Smooth muscle cell (in vitro differentiated cells): Measurements from ENCODE around the gene IFNL4. TPM values are rescaled to one million over a fixed set of nuclear protein-coding genes. Genes with fewer than 3 reads are reported as not detected.

Source experiments
- DNase-seq: peaks from one replicate; lab custom pipeline; 2025; ENCODE audit not compliant: unreplicated experiment; lab: John Stamatoyannopoulos, UW
- H2AFZ ChIP-seq: fragments of 200-600 bp; sonication (generic); 2 replicates; pipeline ENCODE4 v1.6.0; 2016; ENCODE audit warnings: antibody characterized with exemption, low read depth, mild to moderate bottlenecking
- H3F3A ChIP-seq: fragments of 200-600 bp; sonication (generic); 2 replicates; pipeline ENCODE4 v1.6.0; 2017; ENCODE audit warnings: antibody characterized with exemption, low read depth
- H3K27ac ChIP-seq: fragments of 200-600 bp; sonication (generic); 2 replicates; pipeline ENCODE4 v1.5.1; 2016; ENCODE audit warnings: low read depth, mild to moderate bottlenecking
- H3K27me3 ChIP-seq: fragments of 200-600 bp; sonication (generic); 2 replicates; pipeline ENCODE4 v1.6.1; 2016; ENCODE audit warnings: low read depth, mild to moderate bottlenecking
- H3K36me3 ChIP-seq: fragments of 200-600 bp; sonication (generic); 2 replicates; pipeline ENCODE4 v1.5.1; 2016; ENCODE audit warnings: low read depth
- H3K4me1 ChIP-seq: fragments of 200-600 bp; sonication (generic); 2 replicates; pipeline ENCODE4 v1.5.1; 2016; ENCODE audit warnings: low read depth
- H3K4me2 ChIP-seq: fragments of 200-600 bp; sonication (generic); 2 replicates; pipeline ENCODE4 v1.6.0; 2016; ENCODE audit warnings: mild to moderate bottlenecking
- H3K4me3 ChIP-seq: fragments of 200-600 bp; sonication (generic); 2 replicates; pipeline ENCODE4 v1.5.1; 2016; ENCODE audit warnings: mild to moderate bottlenecking
- H3K79me2 ChIP-seq: fragments of 200-600 bp; sonication (generic); 2 replicates; pipeline ENCODE4 v1.6.0; 2016; ENCODE audit warnings: low read depth, mild to moderate bottlenecking
- H3K9ac ChIP-seq: fragments of 200-600 bp; sonication (generic); 2 replicates; pipeline ENCODE4 v1.6.0; 2016; ENCODE audit warnings: low read depth
- H3K9me3 ChIP-seq: fragments of 200-600 bp; sonication (generic); replicated peaks from 2 replicates; pipeline ENCODE4 v1.5.1; 2016; ENCODE audit warnings: low read depth
- H4K20me1 ChIP-seq: fragments of 200-600 bp; sonication (generic); 2 replicates; pipeline ENCODE4 v1.6.0; 2016; ENCODE audit warnings: low read depth
- WGBS: methylation state at CpG from one replicate; pipeline ENCODE4 v1.1.7; 2016; ENCODE audit warnings: low lambda C conversion rate; 5-methylcytosine and 5-hydroxymethylcytosine counted together
- polyA plus RNA-seq: library from polyadenylated mRNA; unstranded; fragments of >200 nt; fragmentation: Nextera tagmentation; extraction: Ambion mirVana; gene quantifications from 2 replicates; pipeline ENCODE4 v1.2.1, GENCODE V29; 2016
- total RNA-seq: library from RNA; depleted of rRNA; stranded (reverse); fragments of >200 nt; gene quantifications from 2 replicates; pipeline ENCODE4 v1.2.3, GENCODE V29; 2014
- TF ChIP-seq, protein P1 (sequence below): fragments of 200-600 bp; sonication (generic); IDR thresholded peaks from 2 replicates; pipeline ENCODE4 v1.5.1; 2017; ENCODE audit warnings: borderline replicate concordance, mild to moderate bottlenecking, antibody characterized with exemption; ENCODE audit not compliant: insufficient read depth, poor library complexity, severe bottlenecking

IFNL4 gene
- total and polyA plus RNA-seq, 2 experiments from 2014 or later = 0.15 TPM; not detected in 1

DNA sequence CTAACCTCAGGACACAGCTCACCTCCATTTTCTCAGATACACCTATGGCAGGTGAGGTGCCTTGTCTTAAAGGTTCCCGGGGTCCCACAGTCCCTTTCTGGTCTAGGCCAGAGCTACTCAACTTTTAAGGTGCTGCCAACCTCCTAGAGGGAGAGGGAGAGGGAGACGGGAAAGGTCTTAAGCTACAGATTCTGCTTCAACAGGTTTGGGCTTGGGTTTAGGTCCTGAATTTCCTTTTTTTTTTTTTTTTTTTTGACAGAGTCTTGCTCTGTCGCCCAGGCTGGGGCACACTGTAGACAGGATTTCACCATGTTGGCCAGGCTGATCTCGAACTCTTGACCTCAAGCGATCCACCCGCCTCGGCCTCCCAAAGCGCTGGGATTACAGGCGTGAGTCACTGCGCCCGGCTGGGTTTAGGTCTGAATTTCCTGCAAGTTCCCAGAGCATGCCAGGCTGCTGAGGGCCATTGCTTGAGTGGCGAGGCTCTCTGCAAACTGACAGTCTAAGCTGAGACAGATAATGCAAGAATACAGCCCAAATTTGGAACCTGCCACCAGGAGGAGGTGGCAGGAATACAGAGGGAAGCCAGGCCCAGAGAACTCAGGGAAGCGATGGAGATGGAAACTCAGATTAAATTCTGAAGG, 36.8 kb downstream of the IFNL4 start:
- Histone ChIP-seq H3F3A (no peaks in the 10 kb centered on the region), H3K4me2 (no peak overlapping the region), H3K9ac (no peak overlapping the region), H3K27me3 (no peaks in the 10 kb centered on the region), H2AFZ (no peak overlapping the region), H4K20me1 (no peaks in the 10 kb centered on the region), H3K79me2 (no peaks in the 10 kb centered on the region), H3K36me3 (no peaks in the 10 kb centered on the region), H3K9me3 (no peaks in the 10 kb centered on the region), H3K27ac (no peak overlapping the region), H3K4me3 (no peak overlapping the region), H3K4me1 (no peaks in the 10 kb centered on the region)
- no peak for DNase-seq
- TF ChIP-seq, protein P1, sequence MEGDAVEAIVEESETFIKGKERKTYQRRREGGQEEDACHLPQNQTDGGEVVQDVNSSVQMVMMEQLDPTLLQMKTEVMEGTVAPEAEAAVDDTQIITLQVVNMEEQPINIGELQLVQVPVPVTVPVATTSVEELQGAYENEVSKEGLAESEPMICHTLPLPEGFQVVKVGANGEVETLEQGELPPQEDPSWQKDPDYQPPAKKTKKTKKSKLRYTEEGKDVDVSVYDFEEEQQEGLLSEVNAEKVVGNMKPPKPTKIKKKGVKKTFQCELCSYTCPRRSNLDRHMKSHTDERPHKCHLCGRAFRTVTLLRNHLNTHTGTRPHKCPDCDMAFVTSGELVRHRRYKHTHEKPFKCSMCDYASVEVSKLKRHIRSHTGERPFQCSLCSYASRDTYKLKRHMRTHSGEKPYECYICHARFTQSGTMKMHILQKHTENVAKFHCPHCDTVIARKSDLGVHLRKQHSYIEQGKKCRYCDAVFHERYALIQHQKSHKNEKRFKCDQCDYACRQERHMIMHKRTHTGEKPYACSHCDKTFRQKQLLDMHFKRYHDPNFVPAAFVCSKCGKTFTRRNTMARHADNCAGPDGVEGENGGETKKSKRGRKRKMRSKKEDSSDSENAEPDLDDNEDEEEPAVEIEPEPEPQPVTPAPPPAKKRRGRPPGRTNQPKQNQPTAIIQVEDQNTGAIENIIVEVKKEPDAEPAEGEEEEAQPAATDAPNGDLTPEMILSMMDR = no peak
- WGBS = 63% methylated on average over 13 of the region's 13 CpGs

- Histone ChIP-seq H3K9me3 (no peaks in the 10 kb centered on the region), H3K36me3 (no peaks in the 10 kb centered on the region), H3F3A (no peaks in the 10 kb centered on the region), H3K4me3 (no peak overlapping the region), H3K79me2 (no peaks in the 10 kb centered on the region), H3K27ac (no peak overlapping the region), H3K27me3 (no peaks in the 10 kb centered on the region), H3K4me2 (no peak overlapping the region), H3K9ac (no peak overlapping the region), H2AFZ (no peak overlapping the region), H4K20me1 (no peaks in the 10 kb centered on the region), H3K4me1 (no peaks in the 10 kb centered on the region)
- 89% methylated on average over 7 of the region's 7 CpGs for WGBS
- TF ChIP-seq, protein P1 = no peak
- DNase-seq = no peak
Observed at GRCh38 chr19:39209196-39209595, 39.5 kb downstream of the IFNL4 start.

DNA sequence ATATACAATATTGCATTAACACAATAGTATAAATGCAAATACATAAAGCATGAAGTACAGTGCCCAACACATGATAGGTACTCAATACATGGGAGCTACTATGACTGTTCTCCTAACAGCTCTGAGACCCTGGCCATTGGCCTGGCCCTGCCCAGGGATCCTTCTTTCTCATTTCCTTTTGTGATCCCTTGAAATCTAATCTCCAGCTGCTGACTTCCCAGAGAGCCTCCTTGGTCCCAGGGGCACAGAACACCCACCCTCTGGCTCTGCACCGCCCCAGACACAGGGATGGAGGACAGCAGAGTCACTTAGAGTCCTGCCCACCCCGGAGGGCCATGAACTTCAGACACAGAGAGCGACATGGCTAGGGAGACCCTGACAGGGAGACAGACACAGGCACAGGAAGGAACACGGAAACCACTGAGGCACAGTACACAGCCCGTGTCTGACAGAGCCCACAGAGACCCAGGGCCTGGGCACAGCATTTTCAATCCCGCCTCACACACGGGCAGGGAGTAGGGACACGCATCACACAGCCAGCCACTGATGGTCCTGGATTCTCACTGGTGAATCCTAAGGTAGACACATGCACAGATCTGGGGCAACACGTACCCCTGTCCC, 40.4 kb downstream of the IFNL4 start:
- H3K27me3 ChIP-seq = no peaks in the 10 kb centered on the region
- TF ChIP-seq, protein P1 = no peak
- no peak for DNase-seq
- no peaks in the 10 kb centered on the region for H3K9me3 ChIP-seq
- no peak overlapping the region for H3K4me2 ChIP-seq
- H2AFZ ChIP-seq = no peak overlapping the region
- H3K27ac ChIP-seq = no peak overlapping the region
- H3K4me3 ChIP-seq = no peak overlapping the region
- H3K4me1 ChIP-seq = no peaks in the 10 kb centered on the region
- 85% methylated on average over 9 of the region's 9 CpGs for WGBS
- no peaks in the 10 kb centered on the region for H3F3A ChIP-seq
- H3K36me3 ChIP-seq = no peaks in the 10 kb centered on the region
- no peaks in the 10 kb centered on the region for H3K79me2 ChIP-seq
- H3K9ac ChIP-seq = no peak overlapping the region
- no peaks in the 10 kb centered on the region for H4K20me1 ChIP-seq

GRCh38 chr19:39207293-39207836, 41.3 kb downstream of the IFNL4 start:
- H3K9me3 ChIP-seq = no peaks in the 10 kb centered on the region

More at GRCh38 chr19:39207293-39207836, 41.3 kb downstream of the IFNL4 start:
- no peak for DNase-seq
- Histone ChIP-seq H3K4me2 (no peak overlapping the region), H4K20me1 (no peaks in the 10 kb centered on the region), H2AFZ (no peak overlapping the region), H3K36me3 (no peaks in the 10 kb centered on the region), H3K9ac (no peak overlapping the region), H3K79me2 (no peaks in the 10 kb centered on the region), H3K27ac (no peak overlapping the region), H3K4me1 (no peaks in the 10 kb centered on the region), H3K4me3 (no peak overlapping the region), H3F3A (no peaks in the 10 kb centered on the region), H3K27me3 (no peaks in the 10 kb centered on the region)
- TF ChIP-seq, protein P1 = no peak
- WGBS = 72% methylated on average over 6 of the region's 6 CpGs
